HepG2 (cell line): ENCODE data around the gene NOL4L. TPM values are rescaled to one million over a fixed set of nuclear protein-coding genes. Genes with fewer than 3 reads are reported as not detected.

ENCODE experiments used
- AGO2 ChIP-seq: fragments of 200-400 bp; formaldehyde crosslinking; optimal IDR thresholded peaks from 2 replicates; pipeline ENCODE3; 2017; ENCODE audit warnings: mild to moderate bottlenecking, low read depth, low read length, moderate library complexity
- CC2D1A ChIP-seq: sonication (generic); formaldehyde crosslinking; IDR thresholded peaks from 2 replicates; pipeline ENCODE4 v1.8.1; 2023; ENCODE audit warnings: mild to moderate bottlenecking, missing genetic modification reagents
- CCDC6 ChIP-seq: sonication (generic); formaldehyde crosslinking; IDR thresholded peaks from 2 replicates; pipeline ENCODE4 v1.8.1; 2022; ENCODE audit warnings: mild to moderate bottlenecking, missing genetic modification reagents, moderate library complexity
- DPF2 ChIP-seq: sonication (generic); formaldehyde crosslinking; IDR thresholded peaks from 2 replicates; pipeline ENCODE4 v1.4.0; 2020; ENCODE audit warnings: mild to moderate bottlenecking, low read depth, missing genetic modification reagents, borderline replicate concordance
- FOXK2 ChIP-seq: fragments of 450-650 bp; IDR thresholded peaks from 2 replicates; pipeline ENCODE4 v1.6.1; 2016
- FOXP1 ChIP-seq, 2 experiments: fragments of 450-650 bp in 1 of 2; IDR thresholded peaks; 2 replicates each; pipeline ENCODE4 v1.6.1; 2017 to 2018; ENCODE audit warnings: antibody characterized with exemption in 1 of 2
- HMG20B ChIP-seq: conservative IDR thresholded peaks from 2 replicates; pipeline ENCODE4 v1.6.1; 2016; ENCODE audit warnings: missing genetic modification reagents, missing compliant biosample characterization
- PAWR ChIP-seq: sonication (generic); formaldehyde crosslinking; IDR thresholded peaks from 2 replicates; pipeline ENCODE4 v1.4.0; 2020; ENCODE audit warnings: missing genetic modification reagents, mild to moderate bottlenecking, borderline replicate concordance
- PHB2 ChIP-seq: fragments of 450-650 bp; IDR thresholded peaks from 2 replicates; pipeline ENCODE4 v1.6.1; 2018; ENCODE audit not compliant: partially characterized antibody
- PLRG1 ChIP-seq: fragments of 450-650 bp; conservative IDR thresholded peaks from 2 replicates; pipeline ENCODE4 v1.6.1; 2016
- PLSCR1 ChIP-seq: sonication (generic); formaldehyde crosslinking; IDR thresholded peaks from 2 replicates; pipeline ENCODE4 v1.5.0; 2020; ENCODE audit warnings: missing genetic modification reagents, mild to moderate bottlenecking, borderline replicate concordance
- POLR2AphosphoS2 ChIP-seq: IDR thresholded peaks from 2 replicates; pipeline ENCODE4 v1.6.1; 2011; ENCODE audit warnings: low read depth, low read length, improper control_type of control experiment
- RCOR2 ChIP-seq: IDR thresholded peaks from 2 replicates; pipeline ENCODE4 v1.6.1; 2016; ENCODE audit warnings: missing biosample characterization, missing genetic modification reagents
- SAFB2 ChIP-seq: sonication (generic); formaldehyde crosslinking; IDR thresholded peaks from 2 replicates; pipeline ENCODE4 v1.5.1; 2020; ENCODE audit warnings: missing genetic modification reagents, low read depth, mild to moderate bottlenecking, borderline replicate concordance
- SALL1 ChIP-seq: sonication (generic); formaldehyde crosslinking; IDR thresholded peaks from 2 replicates; pipeline ENCODE4 v1.8.0; 2022; ENCODE audit warnings: mild to moderate bottlenecking, missing genetic modification reagents
- SNAPC2 ChIP-seq: sonication (generic); formaldehyde crosslinking; IDR thresholded peaks from 2 replicates; pipeline ENCODE4 v1.8.1; 2022; ENCODE audit warnings: mild to moderate bottlenecking, missing genetic modification reagents
- SRSF4 ChIP-seq: fragments of 200-400 bp; formaldehyde crosslinking; IDR thresholded peaks from one replicate; pipeline ENCODE4 v1.6.1; 2018; ENCODE audit warnings: mild to moderate bottlenecking, low read depth, low read length, moderate library complexity; ENCODE audit not compliant: poor library complexity, severe bottlenecking
- ZBTB1 ChIP-seq: sonication (generic); formaldehyde crosslinking; IDR thresholded peaks from 2 replicates; pipeline ENCODE4 v1.4.0; 2020; ENCODE audit warnings: missing genetic modification reagents, borderline replicate concordance
- ZEB1 ChIP-seq: IDR thresholded peaks from 2 replicates; pipeline ENCODE4 v1.6.1; 2012; ENCODE audit warnings: mild to moderate bottlenecking, low read depth, inconsistent platforms; ENCODE audit not compliant: insufficient replicate concordance
- ZNF207 ChIP-seq: fragments of 450-650 bp; IDR thresholded peaks from 2 replicates; pipeline ENCODE4 v1.6.1; 2016; ENCODE audit warnings: antibody characterized with exemption, borderline replicate concordance
- ZNF34 ChIP-seq: sonication (generic); formaldehyde crosslinking; IDR thresholded peaks from 2 replicates; pipeline ENCODE4 v1.4.0; 2020; ENCODE audit warnings: mild to moderate bottlenecking, missing genetic modification reagents, borderline replicate concordance
- ZNF615 ChIP-seq: sonication (generic); formaldehyde crosslinking; IDR thresholded peaks from 2 replicates; pipeline ENCODE4 v1.5.0; 2020; ENCODE audit warnings: mild to moderate bottlenecking, missing genetic modification reagents, borderline replicate concordance
- ZNF768 ChIP-seq: sonication (generic); formaldehyde crosslinking; IDR thresholded peaks from 2 replicates; pipeline ENCODE4 v1.4.0; 2020; ENCODE audit warnings: missing genetic modification reagents
- polyA plus RNA-seq, 8 experiments: library from polyadenylated mRNA; depleted of rRNA in 3 of 8; stranded (reverse) in 7 of 8; unstranded in 1 of 8; fragments of >200 nt; fragmentation: Illumina TruSeq in 4 of 8; extraction: Trizol in 4 of 8; gene quantifications; 2 replicates each; pipeline versions ENCODE4 v1.2.1 to v1.2.3, GENCODE V29; 2011 to 2016; ENCODE audit warnings: low read depth in 4 of 8, missing spikeins in 1 of 8, mixed read lengths in 1 of 8; ENCODE audit not compliant: insufficient read depth in 1 of 8
- total RNA-seq, 5 experiments: library from RNA; depleted of rRNA; stranded (reverse); fragments of >200 nt; fragmentation: Illumina TruSeq; extraction: Trizol; gene quantifications; 2 replicates each; pipeline ENCODE4 v1.2.3, GENCODE V29; 2016; ENCODE audit warnings: low read depth in 1 of 5
- TF ChIP-seq, protein P1 (sequence below): IDR thresholded peaks from 2 replicates; pipeline ENCODE4 v1.6.1; 2016; ENCODE audit warnings: low read depth, control low read depth
- TF ChIP-seq, protein P2 (sequence below): sonication (generic); formaldehyde crosslinking; IDR thresholded peaks from 2 replicates; pipeline ENCODE4 v1.8.0; 2022; ENCODE audit warnings: low read depth, missing genetic modification reagents
- TF ChIP-seq, protein P3 (sequence below): sonication (generic); formaldehyde crosslinking; IDR thresholded peaks from 2 replicates; pipeline ENCODE4 v1.4.0; 2020; ENCODE audit warnings: missing genetic modification reagents, mild to moderate bottlenecking, borderline replicate concordance

The NOL4L gene
- total and polyA plus RNA-seq, 2 of the 13 experiments (the other 11 are each of a cell fraction or from before 2014, with no cell fraction given), result 16.6 to 35.4 TPM

GRCh38 chr20:32606790-32607189 lies 21.7 kb upstream of the NOL4L start (continued):
- TF ChIP-seq SALL1 (CRISPR knock-in tag) (no peak), CCDC6 (no peak), FOXP1 (IDR thresholded peaks at IDR 0.05) (peak; percentile 32; the same call in 1 of the 2 replicates), FOXP1 (CRISPR knock-in tag; IDR thresholded peaks at IDR 0.05) (no peak), SNAPC2 (CRISPR knock-in tag) (no peak), ZEB1 (no peak), SAFB2 (CRISPR knock-in tag) (no peak), DPF2 (CRISPR knock-in tag) (no peak), PLSCR1 (CRISPR knock-in tag) (no peak), SRSF4 (no peak), POLR2AphosphoS2 (no peak), ZBTB1 (CRISPR knock-in tag) (no peak), ZNF34 (no peak), PLRG1 (peak; percentile 72; the same call in 1 of the 2 replicates), CC2D1A (CRISPR knock-in tag) (no peak), PAWR (CRISPR knock-in tag) (no peak), AGO2 (no peak), ZNF615 (CRISPR knock-in tag) (no peak), HMG20B (CRISPR knock-in tag) (no peak), FOXK2 (peak; percentile 44; the same call in 1 of the 2 replicates), PHB2 (peak; percentile 77), RCOR2 (CRISPR knock-in tag) (no peak), ZNF768 (CRISPR knock-in tag) (no peak), ZNF207 (0 out of 2 replicates have a peak, but pooled peaks have one; percentile 35)
- TF ChIP-seq, protein P1, sequence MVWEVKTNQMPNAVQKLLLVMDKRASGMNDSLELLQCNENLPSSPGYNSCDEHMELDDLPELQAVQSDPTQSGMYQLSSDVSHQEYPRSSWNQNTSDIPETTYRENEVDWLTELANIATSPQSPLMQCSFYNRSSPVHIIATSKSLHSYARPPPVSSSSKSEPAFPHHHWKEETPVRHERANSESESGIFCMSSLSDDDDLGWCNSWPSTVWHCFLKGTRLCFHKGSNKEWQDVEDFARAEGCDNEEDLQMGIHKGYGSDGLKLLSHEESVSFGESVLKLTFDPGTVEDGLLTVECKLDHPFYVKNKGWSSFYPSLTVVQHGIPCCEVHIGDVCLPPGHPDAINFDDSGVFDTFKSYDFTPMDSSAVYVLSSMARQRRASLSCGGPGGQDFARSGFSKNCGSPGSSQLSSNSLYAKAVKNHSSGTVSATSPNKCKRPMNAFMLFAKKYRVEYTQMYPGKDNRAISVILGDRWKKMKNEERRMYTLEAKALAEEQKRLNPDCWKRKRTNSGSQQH, result 0 out of 2 replicates have a peak, but pooled peaks have one; percentile 53
- TF ChIP-seq, protein P2, sequence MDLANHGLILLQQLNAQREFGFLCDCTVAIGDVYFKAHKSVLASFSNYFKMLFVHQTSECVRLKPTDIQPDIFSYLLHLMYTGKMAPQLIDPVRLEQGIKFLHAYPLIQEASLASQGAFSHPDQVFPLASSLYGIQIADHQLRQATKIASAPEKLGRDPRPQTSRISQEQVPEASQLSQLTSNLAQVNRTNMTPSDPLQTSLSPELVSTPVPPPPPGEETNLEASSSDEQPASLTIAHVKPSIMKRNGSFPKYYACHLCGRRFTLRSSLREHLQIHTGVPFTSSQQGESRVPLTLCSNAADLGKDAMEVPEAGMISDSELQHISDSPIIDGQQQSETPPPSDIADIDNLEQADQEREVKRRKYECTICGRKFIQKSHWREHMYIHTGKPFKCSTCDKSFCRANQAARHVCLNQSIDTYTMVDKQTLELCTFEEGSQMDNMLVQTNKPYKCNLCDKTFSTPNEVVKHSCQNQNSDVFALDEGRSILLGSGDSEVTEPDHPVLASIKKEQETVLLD (CRISPR knock-in tag), result no peak
- TF ChIP-seq, protein P3, sequence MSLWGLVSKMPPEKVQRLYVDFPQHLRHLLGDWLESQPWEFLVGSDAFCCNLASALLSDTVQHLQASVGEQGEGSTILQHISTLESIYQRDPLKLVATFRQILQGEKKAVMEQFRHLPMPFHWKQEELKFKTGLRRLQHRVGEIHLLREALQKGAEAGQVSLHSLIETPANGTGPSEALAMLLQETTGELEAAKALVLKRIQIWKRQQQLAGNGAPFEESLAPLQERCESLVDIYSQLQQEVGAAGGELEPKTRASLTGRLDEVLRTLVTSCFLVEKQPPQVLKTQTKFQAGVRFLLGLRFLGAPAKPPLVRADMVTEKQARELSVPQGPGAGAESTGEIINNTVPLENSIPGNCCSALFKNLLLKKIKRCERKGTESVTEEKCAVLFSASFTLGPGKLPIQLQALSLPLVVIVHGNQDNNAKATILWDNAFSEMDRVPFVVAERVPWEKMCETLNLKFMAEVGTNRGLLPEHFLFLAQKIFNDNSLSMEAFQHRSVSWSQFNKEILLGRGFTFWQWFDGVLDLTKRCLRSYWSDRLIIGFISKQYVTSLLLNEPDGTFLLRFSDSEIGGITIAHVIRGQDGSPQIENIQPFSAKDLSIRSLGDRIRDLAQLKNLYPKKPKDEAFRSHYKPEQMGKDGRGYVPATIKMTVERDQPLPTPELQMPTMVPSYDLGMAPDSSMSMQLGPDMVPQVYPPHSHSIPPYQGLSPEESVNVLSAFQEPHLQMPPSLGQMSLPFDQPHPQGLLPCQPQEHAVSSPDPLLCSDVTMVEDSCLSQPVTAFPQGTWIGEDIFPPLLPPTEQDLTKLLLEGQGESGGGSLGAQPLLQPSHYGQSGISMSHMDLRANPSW (CRISPR knock-in tag), result no peak
